DMS153 treated with DMSO at 0.1 percent for 48 hours (cell line): Measurements from ENCODE around the gene RUNDC3A.
"Not testable (repeated sequence)": the region's sequence is repeated elsewhere in the genome, so short reads cannot be mapped to it uniquely, and the experiment has no call there.

Experiments used
- DNase-seq: peaks from one replicate; lab custom pipeline; 2025; ENCODE audit not compliant: unreplicated experiment; lab: John Stamatoyannopoulos, UW

RUNDC3A gene

DNA sequence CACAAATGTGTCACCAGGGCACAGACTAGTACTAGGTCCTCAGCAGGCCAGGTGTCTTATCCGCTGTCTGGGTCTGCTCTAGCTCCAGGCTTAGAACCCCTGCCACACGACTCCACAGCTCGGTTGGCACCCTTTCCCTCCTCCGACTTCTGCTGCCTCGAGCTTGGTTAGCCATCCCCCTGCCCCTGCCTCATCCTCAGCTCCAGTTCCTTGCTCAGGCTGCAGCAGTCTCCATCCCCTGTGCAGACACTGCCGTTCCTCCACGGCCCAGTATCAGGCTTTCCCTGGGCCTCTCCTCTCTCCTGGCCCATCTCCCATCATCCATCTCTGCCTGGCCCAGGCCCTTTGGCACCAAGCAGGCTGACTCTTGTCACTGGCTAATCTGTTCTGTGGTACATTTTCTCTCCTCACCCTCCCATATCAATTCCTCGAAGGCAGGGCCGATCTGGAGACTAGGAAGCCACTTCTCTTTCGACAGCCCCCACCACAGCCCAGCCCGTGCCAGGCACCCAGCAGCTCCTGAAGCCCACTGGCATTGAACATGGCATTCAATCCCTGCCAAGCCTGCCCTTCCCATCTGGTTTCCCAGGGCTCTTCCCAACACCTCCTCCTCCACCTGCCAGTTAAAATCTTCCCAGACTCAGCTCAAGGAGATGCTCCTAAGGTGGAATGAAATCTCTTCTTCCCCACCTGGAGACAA is 35.3 kb downstream of the RUNDC3A start:
- DNase-seq = no peak

GRCh38 chr17:44344939-44345453 is 36.6 kb downstream of the RUNDC3A start, which contains the start of gene GRN:
TSS of gene GRN (plus strand) at chr17:44345302. CDS start at chr17:44349165, 3,863 bp downstream.
- peak; percentile 97 for DNase-seq

DNA sequence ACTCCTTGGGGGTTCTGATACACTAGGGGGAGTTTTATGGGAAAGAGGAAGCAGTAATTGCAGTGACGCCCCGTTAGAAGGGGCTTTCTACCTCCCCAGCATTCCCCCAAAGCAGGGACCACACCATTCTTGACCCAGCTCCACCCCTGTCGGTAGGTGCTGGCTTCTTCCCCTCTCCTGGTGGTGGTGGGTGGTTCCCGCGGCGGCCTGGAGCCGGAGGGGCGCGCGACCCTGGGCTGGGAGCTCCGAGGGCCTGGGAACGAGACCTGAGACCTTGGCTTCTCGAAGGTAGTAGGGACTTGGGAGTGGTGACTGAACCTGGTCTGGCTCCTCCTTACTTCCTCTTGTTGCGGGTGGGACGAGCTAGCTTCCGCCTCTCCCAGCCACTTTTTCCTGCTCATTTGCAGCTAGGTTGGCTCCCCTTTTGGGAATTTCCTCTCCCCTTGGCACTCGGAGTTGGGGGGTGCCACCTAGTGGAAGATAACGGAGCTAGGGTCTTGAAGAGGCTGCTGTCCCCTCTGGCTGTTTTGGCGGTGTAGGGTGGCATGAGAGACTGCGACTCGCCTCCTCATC is 37.1 kb downstream of the RUNDC3A start:
- DNase-seq = peak; percentile 17

GRCh38 chr17:44346064-44346844 is 37.9 kb downstream of the RUNDC3A start:
- DNase-seq = no peak

DNA sequence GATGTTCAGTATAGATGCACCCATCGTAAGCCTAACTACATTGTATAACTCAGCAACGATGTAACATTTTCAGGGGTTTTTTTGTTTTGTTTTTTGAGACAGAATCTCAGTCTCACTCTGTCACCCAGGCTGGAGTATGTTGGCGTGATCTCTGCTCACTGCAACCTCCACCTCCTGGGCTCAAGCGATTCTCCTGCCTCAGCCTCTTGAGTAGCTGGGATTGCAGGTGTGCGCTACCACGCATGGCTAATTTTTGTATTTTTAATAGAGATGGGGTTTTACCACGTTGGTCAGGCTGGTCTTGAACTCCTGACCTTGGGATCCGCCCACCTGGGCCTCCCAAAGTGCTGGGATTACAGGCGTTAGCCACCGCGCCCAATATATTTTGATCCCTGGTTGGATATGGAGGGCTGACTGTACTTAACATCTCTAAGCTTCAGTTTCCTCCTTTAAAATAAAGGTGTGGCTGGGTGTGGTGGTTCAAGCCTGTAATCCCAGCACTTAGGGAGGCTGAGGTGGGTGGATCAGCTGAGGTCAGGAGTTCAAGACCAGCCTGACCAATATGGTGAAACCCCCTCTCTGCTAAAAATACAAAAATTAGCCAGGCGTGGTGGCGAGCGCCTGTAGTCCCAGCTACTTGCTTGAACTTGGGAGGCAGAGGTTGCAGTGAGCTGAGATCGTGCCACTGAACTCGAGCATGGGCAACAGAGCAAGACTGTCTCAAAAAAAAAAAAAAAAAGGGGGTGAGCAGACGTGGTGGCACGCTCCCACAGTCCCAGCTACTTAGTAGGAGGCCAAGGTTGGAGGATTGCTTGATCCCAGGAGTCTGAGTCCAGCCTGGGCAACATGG is 39.0 kb downstream of the RUNDC3A start:
- DNase-seq = not testable (repeated sequence)

DNA sequence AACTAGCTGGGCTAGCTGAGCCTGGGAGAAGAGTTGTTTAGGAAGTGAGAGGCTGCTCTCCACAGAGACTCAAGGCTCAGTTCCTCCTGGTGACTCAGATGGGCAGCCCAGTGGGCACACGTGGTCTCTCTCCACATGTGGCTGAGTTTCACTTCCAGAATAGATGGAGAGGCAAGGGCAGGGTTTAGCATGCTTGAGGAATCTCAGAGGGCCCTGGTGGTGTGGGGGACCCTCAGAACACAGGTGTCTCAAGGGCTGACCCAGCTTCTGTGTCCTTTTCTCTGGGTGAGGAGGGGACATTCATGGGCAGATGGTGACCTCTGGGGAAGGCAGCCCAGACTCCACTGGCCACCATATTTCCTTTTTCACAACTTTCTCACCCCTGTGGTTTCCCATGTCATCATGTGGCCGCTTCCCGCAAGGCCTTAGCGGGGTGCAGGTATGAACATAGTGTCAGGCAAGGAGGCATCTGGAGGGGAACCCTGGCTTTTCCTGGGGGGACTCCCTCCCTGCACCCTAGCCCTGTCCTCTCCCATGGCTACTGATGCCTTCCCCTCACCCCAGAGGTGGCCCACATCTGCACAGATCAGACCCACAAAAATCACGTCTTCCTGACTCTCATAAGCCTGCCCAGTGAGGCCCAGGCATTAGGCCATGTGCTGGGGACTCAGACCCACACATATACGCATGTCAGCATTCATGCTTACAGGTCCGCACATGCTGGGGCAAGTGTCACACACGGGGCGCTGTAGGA is 40.0 kb downstream of the RUNDC3A start:
- no peak for DNase-seq

- no peak for DNase-seq
Measured at GRCh38 chr17:44348988-44349364, 40.6 kb downstream of the RUNDC3A start.

DNA sequence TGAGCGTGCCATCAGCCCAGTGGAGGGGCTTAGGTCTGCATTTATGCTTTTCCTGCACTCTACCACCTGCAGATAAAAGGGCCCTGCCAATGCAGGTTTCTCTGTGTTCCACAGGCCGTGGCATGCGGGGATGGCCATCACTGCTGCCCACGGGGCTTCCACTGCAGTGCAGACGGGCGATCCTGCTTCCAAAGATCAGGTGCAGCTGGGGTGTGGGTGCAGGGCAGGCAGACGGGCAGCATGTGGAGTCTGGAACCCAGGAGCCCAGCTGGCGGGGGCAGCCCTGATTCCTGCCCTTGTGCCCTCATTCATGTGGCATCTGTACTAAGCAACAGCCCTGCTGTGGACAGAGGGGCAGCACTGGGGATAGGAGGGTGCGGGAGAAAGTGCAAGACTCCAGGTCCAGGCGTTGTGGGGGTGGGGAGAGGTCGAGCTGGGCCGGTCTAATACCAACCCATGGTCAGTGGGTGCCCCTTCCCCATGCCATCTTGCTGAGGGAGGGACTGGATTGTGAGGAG is 41.2 kb downstream of the RUNDC3A start:
- DNase-seq = no peak

DNA sequence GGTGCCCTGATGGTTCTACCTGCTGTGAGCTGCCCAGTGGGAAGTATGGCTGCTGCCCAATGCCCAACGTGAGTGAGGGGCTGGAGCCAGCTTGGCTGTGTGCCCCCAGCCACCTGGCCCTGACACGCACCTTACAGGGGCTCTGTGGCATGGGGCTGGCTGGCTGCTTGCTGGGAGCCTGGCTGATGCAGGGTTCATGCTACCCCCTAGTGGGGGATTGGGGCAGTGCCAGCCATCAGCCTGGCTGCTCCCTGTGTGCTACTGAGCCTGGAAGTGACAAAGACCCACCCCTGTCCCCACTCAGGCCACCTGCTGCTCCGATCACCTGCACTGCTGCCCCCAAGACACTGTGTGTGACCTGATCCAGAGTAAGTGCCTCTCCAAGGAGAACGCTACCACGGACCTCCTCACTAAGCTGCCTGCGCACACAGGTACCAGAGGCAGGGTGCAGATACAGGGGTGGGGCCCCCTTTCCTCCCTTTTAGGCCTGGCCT is 42.4 kb downstream of the RUNDC3A start:
- peak; percentile 28 for DNase-seq

- DNase-seq = no peak
Measured at GRCh38 chr17:44351464-44351863, 43.1 kb downstream of the RUNDC3A start.

DNA sequence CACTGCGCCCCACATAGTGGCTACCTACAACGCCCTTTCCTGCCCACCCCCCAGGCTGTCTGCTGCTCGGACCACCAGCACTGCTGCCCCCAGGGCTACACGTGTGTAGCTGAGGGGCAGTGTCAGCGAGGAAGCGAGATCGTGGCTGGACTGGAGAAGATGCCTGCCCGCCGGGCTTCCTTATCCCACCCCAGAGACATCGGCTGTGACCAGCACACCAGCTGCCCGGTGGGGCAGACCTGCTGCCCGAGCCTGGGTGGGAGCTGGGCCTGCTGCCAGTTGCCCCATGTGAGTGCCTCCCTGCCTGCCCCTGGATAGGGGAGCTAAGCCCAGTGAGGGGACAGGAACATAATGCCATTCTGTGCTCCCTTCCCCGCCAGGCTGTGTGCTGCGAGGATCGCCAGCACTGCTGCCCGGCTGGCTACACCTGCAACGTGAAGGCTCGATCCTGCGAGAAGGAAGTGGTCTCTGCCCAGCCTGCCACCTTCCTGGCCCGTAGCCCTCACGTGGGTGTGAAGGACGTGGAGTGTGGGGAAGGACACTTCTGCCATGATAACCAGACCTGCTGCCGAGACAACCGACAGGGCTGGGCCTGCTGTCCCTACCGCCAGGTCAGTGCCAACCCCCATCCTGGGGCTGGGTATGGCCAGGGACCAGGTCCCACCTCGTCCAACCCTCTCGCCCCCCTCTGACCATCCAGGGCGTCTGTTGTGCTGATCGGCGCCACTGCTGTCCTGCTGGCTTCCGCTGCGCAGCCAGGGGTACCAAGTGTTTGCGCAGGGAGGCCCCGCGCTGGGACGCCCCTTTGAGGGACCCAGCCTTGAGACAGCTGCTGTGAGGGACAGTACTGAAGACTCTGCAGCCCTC is 43.8 kb downstream of the RUNDC3A start:
- DNase-seq = no peak

DNA sequence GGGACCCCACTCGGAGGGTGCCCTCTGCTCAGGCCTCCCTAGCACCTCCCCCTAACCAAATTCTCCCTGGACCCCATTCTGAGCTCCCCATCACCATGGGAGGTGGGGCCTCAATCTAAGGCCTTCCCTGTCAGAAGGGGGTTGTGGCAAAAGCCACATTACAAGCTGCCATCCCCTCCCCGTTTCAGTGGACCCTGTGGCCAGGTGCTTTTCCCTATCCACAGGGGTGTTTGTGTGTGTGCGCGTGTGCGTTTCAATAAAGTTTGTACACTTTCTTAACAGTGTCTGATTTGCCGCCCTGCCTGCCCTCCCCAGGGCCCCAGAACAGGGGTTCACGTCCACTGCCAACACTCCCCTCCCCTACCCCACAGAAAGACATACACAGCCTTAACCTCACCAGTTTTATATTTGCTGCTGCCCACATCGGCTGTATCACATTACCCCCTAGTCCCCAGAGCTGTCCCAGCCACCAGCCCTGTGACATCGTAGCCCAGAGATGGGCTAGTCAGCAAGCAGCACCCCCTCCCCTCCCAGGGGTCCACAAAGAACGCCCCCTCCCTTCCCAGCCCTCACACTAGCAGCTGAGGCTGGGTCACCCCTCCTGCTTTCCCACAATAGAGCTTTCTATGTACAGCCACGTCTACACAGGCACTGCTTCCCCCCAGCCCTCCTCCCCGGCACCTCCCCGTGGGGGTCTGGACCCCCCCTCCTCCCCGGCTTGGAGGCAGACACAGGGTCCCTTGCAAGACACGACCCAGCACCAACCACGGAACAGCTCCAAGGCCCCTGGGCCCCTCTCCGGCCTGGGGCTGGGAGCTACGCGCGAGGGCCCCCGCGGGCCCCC is 44.6 kb downstream of the RUNDC3A start:
- DNase-seq = no peak

DNA sequence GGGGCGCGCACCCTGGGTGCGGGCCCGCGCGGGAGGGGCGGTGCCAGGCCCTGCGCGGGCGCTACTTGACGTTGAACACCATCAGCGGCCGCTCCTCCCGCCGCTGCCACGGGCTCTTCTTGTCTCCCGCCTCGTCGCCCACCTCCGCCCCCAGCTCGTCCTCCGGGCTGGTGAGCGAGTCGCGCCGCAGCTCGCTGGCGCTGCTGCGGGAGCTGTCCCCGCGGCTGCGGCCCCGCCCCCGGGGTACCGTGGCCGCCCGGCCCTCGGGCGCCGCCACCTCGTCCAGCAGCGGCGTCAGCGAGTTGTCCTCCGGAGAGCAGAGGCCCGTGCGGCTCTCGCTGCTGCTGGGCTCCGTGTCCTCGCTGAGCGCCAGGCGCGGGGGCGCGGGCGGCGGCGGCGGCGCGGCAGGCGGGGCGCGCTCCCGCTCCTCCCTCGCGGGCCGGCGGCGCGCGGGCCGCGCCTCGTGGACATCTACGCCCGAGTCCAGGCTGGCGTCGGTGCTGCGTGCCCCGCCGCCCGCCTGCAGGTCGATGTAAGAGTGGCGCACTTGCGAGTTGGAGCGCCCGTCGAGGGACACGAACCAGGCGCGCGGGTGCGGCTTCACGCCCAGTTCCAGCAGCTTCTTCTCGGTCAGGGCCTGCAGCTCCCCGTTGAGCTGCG is 45.4 kb downstream of the RUNDC3A start:
- no peak for DNase-seq

GRCh38 chr17:44354582-44355561 is 46.5 kb downstream of the RUNDC3A start:
- no peak for DNase-seq

DNA sequence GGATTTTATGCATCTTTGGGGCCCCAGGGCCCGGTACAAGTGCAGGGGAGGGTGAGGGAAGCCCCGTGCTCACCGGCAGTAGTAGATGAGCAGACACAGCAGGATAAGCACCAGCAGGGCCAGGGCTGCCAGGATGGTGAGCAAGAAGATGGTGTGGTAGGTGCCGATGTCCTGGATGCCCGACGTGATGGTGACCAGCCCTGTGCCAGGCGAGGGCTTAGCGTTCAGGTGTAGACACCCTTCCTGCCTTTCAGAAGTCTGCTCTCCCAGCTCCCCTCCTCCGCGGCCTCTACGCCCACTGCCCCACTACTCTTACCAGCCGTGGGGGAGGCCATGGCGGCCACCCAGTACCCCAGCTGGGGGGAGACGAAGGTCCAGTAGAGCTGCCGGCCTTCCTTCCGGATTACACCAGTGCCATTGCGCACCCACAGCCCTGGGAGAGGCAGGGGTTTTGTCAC is 47.3 kb downstream of the RUNDC3A start:
- DNase-seq = no peak

DNA sequence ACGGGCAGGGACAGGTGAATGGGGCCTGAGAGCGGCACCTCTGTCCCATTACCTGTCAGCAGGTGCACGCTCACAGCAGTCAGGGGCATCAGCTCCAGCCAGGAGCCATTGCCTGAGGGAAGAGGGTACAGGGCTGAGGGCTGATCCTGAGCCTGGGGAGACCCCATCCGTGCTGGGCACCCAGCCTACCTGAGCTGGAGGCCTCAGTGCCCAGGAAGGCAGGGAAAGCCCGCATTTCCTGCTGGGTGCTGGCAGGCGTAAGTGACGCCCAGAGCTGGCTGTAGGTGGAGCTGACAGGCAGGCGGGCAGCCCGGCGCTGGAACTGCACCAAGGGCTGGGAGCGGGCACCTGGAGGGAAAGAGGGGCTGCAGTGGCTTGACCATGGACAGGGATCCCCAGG is 47.8 kb downstream of the RUNDC3A start:
- DNase-seq = no peak
